Erythroblast (primary cell): ENCODE measurements around the gene CPB2.

Experiments
- GATA1 ChIP-seq: IDR thresholded peaks from 2 replicates; pipeline ENCODE4 v1.6.1; 2011; ENCODE audit warnings: low read depth, mild to moderate bottlenecking, control low read depth, low read length, moderate library complexity
- POLR2A ChIP-seq: IDR thresholded peaks from 2 replicates; pipeline ENCODE4 v1.6.1; 2011; ENCODE audit warnings: mild to moderate bottlenecking, low read length

DNA sequence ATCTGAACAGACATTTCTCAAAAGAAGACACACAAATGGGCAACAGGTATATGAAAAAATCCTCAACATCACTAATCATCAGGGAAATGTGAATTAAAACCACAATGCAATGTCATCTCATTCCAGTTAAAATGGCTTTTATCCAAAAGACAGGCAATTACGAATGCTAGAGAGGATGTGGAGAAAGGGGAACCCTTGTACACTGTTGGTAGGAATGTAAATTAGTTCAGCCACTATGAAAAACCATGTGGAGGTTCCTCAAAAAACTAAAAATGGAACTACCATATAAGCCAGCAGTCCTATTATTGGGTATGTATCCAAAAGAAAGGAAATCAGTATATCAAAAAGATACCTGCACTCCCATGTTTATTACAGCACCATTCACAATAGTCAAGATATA is 27.6 kb downstream of the CPB2 start:
- TF ChIP-seq POLR2A = no peak
- TF ChIP-seq GATA1 = no peak
